A549 treated with dexamethasone at 1 μM for 4 hours (cell line): Measurements from ENCODE around the gene SLC16A7. TPM values are rescaled to one million over a fixed set of nuclear protein-coding genes. Genes with fewer than 3 reads are reported as not detected.

ENCODE experiments used
- total RNA-seq: library from RNA; stranded (reverse); fragments of 200-300 nt; extraction: Qiagen RNA extraction; gene quantifications from 5 replicates; pipeline ENCODE4 v1.2.3, GENCODE V29; 2022

Gene SLC16A7, protein sequence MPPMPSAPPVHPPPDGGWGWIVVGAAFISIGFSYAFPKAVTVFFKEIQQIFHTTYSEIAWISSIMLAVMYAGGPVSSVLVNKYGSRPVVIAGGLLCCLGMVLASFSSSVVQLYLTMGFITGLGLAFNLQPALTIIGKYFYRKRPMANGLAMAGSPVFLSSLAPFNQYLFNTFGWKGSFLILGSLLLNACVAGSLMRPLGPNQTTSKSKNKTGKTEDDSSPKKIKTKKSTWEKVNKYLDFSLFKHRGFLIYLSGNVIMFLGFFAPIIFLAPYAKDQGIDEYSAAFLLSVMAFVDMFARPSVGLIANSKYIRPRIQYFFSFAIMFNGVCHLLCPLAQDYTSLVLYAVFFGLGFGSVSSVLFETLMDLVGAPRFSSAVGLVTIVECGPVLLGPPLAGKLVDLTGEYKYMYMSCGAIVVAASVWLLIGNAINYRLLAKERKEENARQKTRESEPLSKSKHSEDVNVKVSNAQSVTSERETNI
- total RNA-seq: 0.05 to 0.28 TPM (median 0.19 TPM) in 5 replicates

DNA sequence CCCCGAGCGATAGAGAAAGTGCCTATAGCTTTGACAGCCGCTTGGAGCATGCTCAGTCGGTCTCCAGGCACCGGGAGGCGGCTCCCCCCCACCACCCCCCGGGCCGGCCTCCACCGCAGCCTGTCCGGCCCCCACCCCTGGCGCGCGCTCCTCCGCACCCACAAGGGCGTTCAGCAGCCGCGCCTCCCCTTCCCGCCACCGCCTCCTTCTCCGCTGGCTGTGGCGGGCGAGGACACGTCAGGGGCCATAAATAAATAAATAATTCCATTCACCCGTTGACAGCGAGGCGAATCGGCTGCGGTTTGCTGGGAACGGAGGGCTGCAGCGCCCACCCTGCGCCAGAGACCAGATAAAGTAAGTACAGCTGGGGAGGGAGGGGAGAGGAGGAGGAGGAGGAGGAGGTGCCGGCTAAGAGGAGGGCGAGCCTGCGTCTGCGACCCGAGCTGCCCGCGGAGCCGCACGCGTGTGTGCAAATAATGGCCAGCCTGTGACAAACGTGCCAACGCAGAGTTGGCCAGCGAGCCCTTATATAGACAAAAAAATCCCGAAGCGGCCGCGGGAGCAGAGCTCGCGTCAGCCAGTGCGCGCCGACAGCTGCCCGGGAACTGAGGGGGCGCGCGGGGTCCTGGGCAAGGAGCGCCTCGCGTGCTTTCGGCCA, at the start of gene SLC16A7:
Gene SLC16A7, plus strand, starts transcription at position 147 of the 658 bp plus-strand sequence. CDS start 108,773 bp downstream, outside the sequence.

